ENCODE results near the gene SNF8. TPM values are rescaled to one million over a fixed set of nuclear protein-coding genes. Genes with fewer than 3 reads are reported as not detected.

Gene SNF8
- total and polyA plus RNA-seq, 5 donors, result 83.7 to 124 (median 108) TPM

DNA sequence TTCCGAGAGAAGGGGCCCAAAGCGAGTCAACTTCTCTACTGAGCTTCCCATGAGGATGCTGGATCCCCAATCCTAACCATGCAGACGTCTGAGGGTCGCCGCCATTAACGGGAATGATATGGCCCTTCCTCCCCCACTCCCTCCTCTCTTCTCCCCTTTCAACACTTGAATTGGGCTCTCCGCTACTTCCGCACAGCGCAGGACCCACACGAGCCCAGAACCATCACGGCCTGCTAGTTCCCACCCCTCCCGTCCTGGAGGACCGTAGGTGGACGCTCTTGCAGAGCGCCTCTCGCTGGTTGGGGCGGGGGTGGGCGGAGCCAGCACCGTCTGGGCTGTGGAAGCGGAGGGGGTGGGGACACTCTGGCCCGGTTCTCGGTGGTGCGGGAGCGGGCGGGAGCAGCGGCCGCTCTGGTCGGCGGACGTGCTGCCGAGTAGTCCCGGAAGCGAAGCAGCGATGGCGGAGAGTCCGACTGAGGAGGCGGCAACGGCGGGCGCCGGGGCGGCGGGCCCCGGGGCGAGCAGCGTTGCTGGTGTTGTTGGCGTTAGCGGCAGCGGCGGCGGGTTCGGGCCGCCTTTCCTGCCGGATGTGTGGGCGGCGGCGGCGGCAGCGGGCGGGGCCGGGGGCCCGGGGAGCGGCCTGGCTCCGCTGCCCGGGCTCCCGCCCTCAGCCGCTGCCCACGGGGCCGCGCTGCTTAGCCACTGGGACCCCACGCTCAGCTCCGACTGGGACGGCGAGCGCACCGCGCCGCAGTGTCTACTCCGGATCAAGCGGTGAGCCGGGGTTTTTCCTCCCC is 36.4 kb downstream of the SNF8 start, which contains the start of gene UBE2Z:
Gene UBE2Z (plus strand): TSS at position 361 of the 797 bp plus-strand sequence. CDS start 97 bp downstream, at position 458.
- under 1% methylated on average over 81 of the region's 81 CpGs for WGBS
- intact Hi-C loops (cut with DNase I), result no loop called here
- H3K27ac ChIP-seq (ENCODE audit: low read length), result peak within 1 kb of the TSS; percentile 90
- peaks cover 10% of the 10 kb centered on the region for H3K4me1 ChIP-seq (ENCODE audit: control insufficient read depth, insufficient read depth, low read length)
- peak; percentile 98 for ATAC-seq
- H3K4me3 ChIP-seq (ENCODE audit: low read length), result peak within 1 kb of the TSS; percentile 93
- H3K27me3 ChIP-seq (ENCODE audit: control insufficient read depth, insufficient read depth), result no peaks in the 10 kb centered on the region
- DNase-seq, result peak; percentile 93 to 98 (median 97)
- no peaks in the 10 kb centered on the region for H3K9me3 ChIP-seq (ENCODE audit: control insufficient read depth, low read length)

DNA sequence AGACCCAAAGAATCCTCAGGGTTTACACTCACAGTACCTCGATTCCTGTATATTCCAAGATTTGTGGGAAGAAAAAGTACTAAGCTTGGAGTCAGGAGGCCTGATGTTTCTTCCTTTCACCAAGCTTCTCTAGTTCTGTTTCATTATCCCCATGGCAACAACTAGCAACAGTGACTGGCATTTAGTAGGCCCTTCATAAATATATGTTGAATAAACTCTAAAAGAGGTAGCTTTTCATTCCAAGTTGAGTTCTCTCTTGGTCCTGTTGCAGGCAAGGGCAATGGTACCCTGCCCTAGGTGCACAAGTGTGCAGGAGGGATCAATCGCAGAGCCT is 37.0 kb downstream of the SNF8 start:
- Histone ChIP-seq H3K27me3 (ENCODE audit: control insufficient read depth, insufficient read depth) (no peaks in the 10 kb centered on the region), H3K4me1 (ENCODE audit: control insufficient read depth, insufficient read depth, low read length) (peaks cover 10% of the 10 kb centered on the region), H3K4me3 (ENCODE audit: low read length) (peak overlapping the region; percentile 93), H3K9me3 (ENCODE audit: control insufficient read depth, low read length) (no peaks in the 10 kb centered on the region), H3K27ac (ENCODE audit: low read length) (peak overlapping the region; percentile 81)
- 39% methylated on average over 2 of the region's 2 CpGs for WGBS
- DNase-seq, result no peak
- no peak for ATAC-seq
- intact Hi-C loops (cut with DNase I), result no loop called here

DNA sequence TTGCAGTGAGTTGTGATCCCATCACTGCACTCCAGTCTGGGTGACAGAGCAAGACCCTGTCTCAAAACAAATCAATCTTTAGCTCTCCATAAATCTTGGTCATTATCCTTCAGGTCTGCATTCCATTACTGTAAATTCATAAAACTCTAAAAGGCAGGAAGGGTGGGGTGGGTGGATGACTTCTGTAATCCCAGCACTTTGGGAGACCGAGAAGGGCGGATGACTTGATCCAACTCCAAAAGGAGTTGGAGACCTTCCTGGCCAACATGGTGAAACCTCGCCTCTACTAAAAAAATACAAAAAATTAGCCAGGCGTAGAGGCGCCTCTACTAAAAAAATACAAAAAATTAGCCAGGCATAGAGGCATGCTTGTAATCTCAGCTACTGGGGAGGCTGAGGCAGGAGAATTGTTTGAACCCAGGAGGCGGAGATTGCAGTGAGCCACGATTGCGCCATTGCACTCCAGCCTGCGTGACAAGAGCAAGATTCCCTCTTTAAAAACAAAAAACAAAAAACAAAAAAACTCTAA is 38.6 kb downstream of the SNF8 start:
- no peak overlapping the region for H3K4me3 ChIP-seq (ENCODE audit: low read length)
- H3K9me3 ChIP-seq (ENCODE audit: control insufficient read depth, low read length), result no peaks in the 10 kb centered on the region
- 82% methylated on average over 9 of the region's 9 CpGs for WGBS
- ATAC-seq, result no peak
- no peaks in the 10 kb centered on the region for H3K27me3 ChIP-seq (ENCODE audit: control insufficient read depth, insufficient read depth)
- H3K27ac ChIP-seq (ENCODE audit: low read length), result no peak overlapping the region
- intact Hi-C loops (cut with DNase I), result no loop called here
- DNase-seq, result no peak
- H3K4me1 ChIP-seq (ENCODE audit: control insufficient read depth, insufficient read depth, low read length), result peaks cover 10% of the 10 kb centered on the region

DNA sequence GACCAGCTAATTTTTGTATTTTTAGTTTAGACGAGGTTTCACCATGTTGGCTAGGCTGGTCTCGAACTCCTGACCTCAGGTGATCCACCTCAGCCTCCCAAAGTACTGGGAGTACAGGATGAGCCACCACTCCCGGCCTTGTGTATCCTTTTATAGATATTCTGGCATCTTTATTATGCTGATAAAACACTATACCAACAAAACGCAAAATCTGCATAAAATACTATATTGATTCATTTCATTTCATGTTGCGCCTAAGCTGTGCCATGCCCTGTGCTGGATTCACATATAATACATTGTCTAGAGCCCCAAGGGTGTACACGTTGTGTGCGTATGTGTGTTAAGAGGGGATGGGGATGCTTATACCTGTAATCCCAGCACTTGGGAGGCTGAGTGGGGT is 40.2 kb downstream of the SNF8 start:
- Histone ChIP-seq H3K9me3 (ENCODE audit: control insufficient read depth, low read length) (no peaks in the 10 kb centered on the region), H3K27me3 (ENCODE audit: control insufficient read depth, insufficient read depth) (no peaks in the 10 kb centered on the region), H3K4me3 (ENCODE audit: low read length) (no peak overlapping the region), H3K27ac (ENCODE audit: low read length) (no peak overlapping the region), H3K4me1 (ENCODE audit: control insufficient read depth, insufficient read depth, low read length) (no peaks in the 10 kb centered on the region)
- DNase-seq, result no peak
- ATAC-seq, result no peak
- intact Hi-C loops (cut with DNase I), result no loop called here
- 91% methylated on average over 7 of the region's 7 CpGs for WGBS

DNA sequence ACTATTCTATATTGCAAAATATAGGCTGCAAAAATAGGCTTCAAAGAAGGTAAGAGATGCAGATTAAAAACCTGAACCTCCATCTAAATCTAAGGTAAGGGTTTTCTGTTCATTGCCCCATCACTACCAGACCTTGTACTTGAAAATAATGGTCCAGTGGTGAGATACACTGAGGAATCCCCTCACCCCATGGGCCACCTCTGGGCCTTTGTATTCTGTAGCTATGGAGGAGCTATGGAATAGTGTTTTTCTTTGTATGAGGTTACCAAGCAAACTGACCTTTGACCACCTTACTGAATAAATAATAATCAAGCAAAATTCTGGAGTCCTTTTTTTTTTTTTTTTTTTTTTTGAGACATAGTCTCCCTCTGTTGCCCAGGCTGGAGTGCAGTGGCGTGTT is 41.2 kb downstream of the SNF8 start:
- DNase-seq (no peak), ATAC-seq (no peak)
- H3K27me3 ChIP-seq (ENCODE audit: control insufficient read depth, insufficient read depth), result no peaks in the 10 kb centered on the region
- intact Hi-C loops (cut with DNase I), result no loop called here
- WGBS, result 86% methylated on average over 1 of the region's 1 CpG
- no peaks in the 10 kb centered on the region for H3K4me1 ChIP-seq (ENCODE audit: control insufficient read depth, insufficient read depth, low read length)
- no peaks in the 10 kb centered on the region for H3K9me3 ChIP-seq (ENCODE audit: control insufficient read depth, low read length)
- no peak overlapping the region for H3K4me3 ChIP-seq (ENCODE audit: low read length)
- H3K27ac ChIP-seq (ENCODE audit: low read length), result no peak overlapping the region

DNA sequence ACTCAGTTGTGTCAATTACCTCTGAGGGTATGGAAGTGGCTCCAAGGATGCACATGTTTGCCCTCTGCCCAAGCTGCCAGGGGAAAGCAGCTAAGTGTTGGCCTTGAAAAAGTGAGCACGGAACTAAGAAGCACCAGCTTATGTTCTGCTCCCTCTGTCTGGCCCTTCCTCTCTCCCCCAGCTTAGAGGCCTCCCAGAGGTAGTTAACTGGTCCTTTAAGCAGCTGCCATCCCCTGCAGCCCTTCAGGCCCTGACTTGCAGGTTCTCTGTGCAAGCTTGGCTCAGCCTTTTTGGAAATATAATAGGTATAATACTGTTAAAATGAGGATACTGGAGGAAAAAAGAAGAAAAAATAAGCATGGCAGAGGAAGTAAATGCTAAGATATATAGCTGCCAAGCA is 43.4 kb downstream of the SNF8 start:
- no peaks in the 10 kb centered on the region for H3K4me1 ChIP-seq (ENCODE audit: control insufficient read depth, insufficient read depth, low read length)
- no peaks in the 10 kb centered on the region for H3K27me3 ChIP-seq (ENCODE audit: control insufficient read depth, insufficient read depth)
- DNase-seq (no peak), ATAC-seq (no peak)
- 73% methylated on average over 1 of the region's 1 CpG for WGBS
- no peak overlapping the region for H3K4me3 ChIP-seq (ENCODE audit: low read length)
- no peak overlapping the region for H3K27ac ChIP-seq (ENCODE audit: low read length)
- H3K9me3 ChIP-seq (ENCODE audit: control insufficient read depth, low read length), result no peaks in the 10 kb centered on the region
- intact Hi-C loops (cut with DNase I), result no loop called here

DNA sequence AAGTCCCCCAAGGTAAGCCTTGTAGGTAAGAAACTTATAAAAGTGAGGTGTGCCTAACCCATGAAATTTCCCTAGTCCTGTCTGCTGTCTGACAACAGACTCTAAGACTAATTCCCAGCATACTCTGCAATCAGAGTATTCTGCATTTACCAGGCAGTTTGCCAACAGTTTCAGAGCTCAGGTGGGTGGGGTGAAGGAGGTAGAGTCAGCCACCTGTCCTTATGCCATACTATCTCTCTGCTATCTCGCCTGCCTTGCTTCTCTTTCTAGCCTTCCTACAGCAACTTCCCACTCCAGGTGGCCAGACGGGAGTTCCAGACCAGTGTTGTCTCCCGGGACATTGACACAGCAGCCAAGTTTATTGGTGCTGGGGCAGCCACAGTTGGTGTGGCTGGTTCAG is 49.8 kb downstream of the SNF8 start:
- Histone ChIP-seq H3K4me1 (ENCODE audit: control insufficient read depth, insufficient read depth, low read length) (no peaks in the 10 kb centered on the region), H3K27ac (ENCODE audit: low read length) (no peak overlapping the region), H3K27me3 (ENCODE audit: control insufficient read depth, insufficient read depth) (no peaks in the 10 kb centered on the region), H3K9me3 (ENCODE audit: control insufficient read depth, low read length) (no peaks in the 10 kb centered on the region), H3K4me3 (ENCODE audit: low read length) (no peak overlapping the region)
- DNase-seq (no peak), ATAC-seq (no peak)
- intact Hi-C loops (cut with DNase I), result no loop called here
- 86% methylated on average over 3 of the region's 3 CpGs for WGBS

DNA sequence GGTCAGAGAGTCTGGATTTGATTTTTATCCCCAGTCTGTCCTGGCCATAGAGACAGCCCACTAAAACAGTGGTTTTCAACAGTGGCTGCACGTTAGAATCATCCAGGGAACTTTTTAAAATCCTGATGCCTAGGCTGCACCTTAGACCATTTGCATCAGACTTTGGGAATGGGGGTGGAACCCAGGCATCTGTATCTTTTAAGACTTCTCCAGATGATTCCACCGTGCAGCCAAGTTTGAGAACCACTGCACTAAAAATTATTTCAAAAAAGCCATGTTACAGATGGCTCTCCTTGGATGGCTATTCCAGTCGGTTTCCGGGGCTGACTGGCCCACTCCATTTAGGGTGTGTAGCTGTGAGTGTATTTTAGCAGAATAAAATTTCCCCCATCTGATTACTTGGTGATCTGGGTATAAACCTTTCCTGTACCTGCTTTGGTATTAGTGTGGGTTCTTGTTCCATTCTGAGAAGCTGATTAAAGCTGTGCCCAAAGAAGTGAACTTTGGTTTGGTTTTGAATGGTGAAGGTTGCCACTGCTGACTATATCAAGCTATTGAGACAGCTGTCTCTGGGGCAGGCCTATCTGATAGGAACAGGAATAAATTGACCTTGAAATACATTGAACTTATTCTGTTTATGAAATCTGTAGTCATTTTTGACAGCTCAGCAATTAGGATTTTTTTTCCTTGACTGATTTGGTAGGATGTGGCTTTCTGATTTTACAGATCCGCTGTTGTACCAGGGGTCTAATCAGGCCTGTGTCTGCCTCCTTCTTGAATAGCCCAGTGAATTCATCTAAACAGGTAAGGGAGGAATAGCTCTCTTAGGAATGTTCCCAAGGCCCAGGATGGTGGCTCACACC is 50.8 kb downstream of the SNF8 start:
- Histone ChIP-seq H3K27ac (ENCODE audit: low read length) (peak overlapping the region; percentile 91), H3K4me3 (ENCODE audit: low read length) (peak overlapping the region; percentile 80), H3K9me3 (ENCODE audit: control insufficient read depth, low read length) (no peaks in the 10 kb centered on the region), H3K27me3 (ENCODE audit: control insufficient read depth, insufficient read depth) (no peaks in the 10 kb centered on the region), H3K4me1 (ENCODE audit: control insufficient read depth, insufficient read depth, low read length) (no peaks in the 10 kb centered on the region)
- DNase-seq (no peak), ATAC-seq (no peak)
- WGBS, result 59% methylated on average over 5 of the region's 5 CpGs
- intact Hi-C loops (cut with DNase I), result no loop called here

DNA sequence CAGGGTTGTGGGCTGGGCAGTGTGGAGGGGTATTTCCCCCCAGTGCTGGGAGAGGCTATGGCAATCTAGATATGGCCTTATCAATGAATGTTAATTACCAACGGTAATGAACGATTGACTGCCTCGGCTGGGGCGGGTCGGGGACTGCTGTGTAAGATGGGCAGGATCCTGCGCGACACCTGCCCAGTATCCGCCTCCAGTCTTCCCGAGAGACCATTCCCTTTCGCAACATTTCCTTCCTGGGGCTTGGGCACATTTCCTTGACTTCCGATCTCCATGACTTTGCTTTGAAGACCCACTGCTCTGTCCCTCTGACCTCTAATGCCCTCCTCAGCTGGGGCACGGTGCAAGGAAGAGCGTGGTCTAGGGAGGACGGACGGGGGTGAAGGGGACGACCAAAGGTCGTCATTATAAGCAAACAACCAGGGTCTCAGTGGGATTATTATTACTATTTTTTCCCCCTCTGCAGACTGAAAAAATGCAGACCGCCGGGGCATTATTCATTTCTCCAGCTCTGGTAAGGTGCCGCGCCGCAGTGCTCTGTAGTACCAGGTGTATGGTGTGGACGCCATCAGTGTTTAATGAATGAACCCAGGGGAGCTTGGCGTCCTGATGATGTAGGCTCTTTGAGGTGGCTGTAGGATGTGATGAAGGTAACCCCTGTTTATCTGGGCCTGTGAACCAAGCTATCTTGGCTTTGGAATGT is 51.5 kb downstream of the SNF8 start:
- DNase-seq (no peak), ATAC-seq (peak in 1 of 2 donors; percentile 7)
- H3K9me3 ChIP-seq (ENCODE audit: control insufficient read depth, low read length), result no peaks in the 10 kb centered on the region
- H3K27me3 ChIP-seq (ENCODE audit: control insufficient read depth, insufficient read depth), result no peaks in the 10 kb centered on the region
- under 1% methylated on average over 24 of the region's 24 CpGs for whole genome bisulfite sequencing
- intact Hi-C loops (cut with DNase I), result no loop called here
- no peaks in the 10 kb centered on the region for H3K4me1 ChIP-seq (ENCODE audit: control insufficient read depth, insufficient read depth, low read length)
- H3K27ac ChIP-seq (ENCODE audit: low read length), result peak overlapping the region; percentile 91
- H3K4me3 ChIP-seq (ENCODE audit: low read length), result peak overlapping the region; percentile 80

DNA sequence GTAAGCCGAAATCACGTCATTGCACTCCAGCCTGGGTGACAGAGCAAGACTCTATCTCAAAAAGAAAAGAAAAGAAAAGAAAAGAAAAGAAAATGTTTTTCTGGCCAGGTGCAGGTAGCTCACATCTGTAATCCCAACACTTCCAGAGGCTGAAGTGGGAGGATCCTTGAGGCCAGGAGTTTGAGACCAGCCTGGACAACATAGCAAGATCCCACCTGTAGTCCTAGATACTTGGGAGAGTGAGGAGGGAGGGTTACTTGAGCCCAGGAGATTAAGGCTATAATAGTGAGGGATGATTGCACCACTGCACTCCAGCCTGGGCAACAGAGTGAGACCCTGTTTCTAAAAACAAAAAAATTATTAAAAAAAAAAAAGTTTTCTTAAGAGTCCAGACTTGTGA is 54.6 kb downstream of the SNF8 start:
- Histone ChIP-seq H3K27me3 (ENCODE audit: control insufficient read depth, insufficient read depth) (no peaks in the 10 kb centered on the region), H3K4me3 (ENCODE audit: low read length) (no peak overlapping the region), H3K9me3 (ENCODE audit: control insufficient read depth, low read length) (no peaks in the 10 kb centered on the region), H3K27ac (ENCODE audit: low read length) (no peak overlapping the region), H3K4me1 (ENCODE audit: control insufficient read depth, insufficient read depth, low read length) (no peaks in the 10 kb centered on the region)
- WGBS, result 94% methylated on average over 2 of the region's 2 CpGs
- no peak for DNase-seq
- intact Hi-C loops (cut with DNase I), result no loop called here
- ATAC-seq, result no peak
